ENCODE data around the gene KIAA0040. TPM values are rescaled to one million over a fixed set of nuclear protein-coding genes. Genes with fewer than 3 reads are reported as not detected.

The KIAA0040 gene
- total RNA-seq, 2 experiments from 2014 or later = 19.5 to 21.4 TPM

DNA sequence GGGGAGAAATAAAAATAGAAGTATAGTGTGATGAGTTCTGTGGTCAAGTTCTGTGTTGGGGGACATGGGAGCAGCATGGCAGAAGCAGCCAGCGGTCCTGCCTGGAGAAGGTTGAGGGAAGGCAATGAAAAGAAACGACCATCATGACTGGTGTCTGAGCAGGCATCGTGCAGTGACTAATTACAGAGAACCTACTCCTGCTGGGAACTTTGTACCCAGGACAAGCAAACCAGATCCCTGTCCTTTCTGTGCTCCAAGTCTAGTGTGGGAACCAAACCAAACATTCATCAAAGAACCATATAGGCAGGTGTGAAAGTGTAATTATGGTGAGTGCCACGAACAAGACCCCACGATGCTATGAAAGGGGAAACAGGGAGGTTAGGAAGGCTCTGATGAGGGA is 25.8 kb downstream of the KIAA0040 start:
- DNase-seq = no peak
- Mint-ChIP-seq H3K36me3 (ENCODE audit: low read depth) (peaks cover 10% of the 10 kb centered on the region), H3K9me3 (no peaks in the 10 kb centered on the region), H3K4me3 (no peak overlapping the region), H3K4me1 (ENCODE audit: low read depth) (peaks cover 30% of the 10 kb centered on the region), H3K27ac (no peak overlapping the region), H3K27me3 (ENCODE audit: low read depth) (no peaks in the 10 kb centered on the region)
- intact Hi-C loops (cut with micrococcal nuclease) = no loop called here
- CTCF ChIA-PET = no interaction called here

DNA sequence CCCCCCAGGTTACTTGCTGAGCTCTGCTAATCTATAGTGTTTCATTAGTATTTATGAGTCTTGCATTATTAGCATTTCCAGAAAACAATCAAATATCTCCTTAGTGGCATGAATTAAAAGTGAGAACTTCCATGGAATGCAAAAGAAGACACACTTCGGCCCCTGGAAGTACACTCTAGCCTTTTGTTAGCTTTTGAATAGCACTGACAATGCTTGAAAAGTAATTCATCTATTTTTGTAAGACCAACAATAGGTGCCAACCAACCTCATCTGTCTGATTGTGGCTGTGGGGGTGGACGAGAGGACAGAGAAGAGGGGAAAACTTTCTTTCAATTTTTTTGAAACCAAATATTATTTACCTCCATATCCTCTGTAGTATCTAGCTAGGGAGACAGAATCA is 27.8 kb downstream of the KIAA0040 start:
- Mint-ChIP-seq H3K36me3 (ENCODE audit: low read depth) (peaks cover 23% of the 10 kb centered on the region), H3K9me3 (no peaks in the 10 kb centered on the region), H3K27ac (no peak overlapping the region), H3K4me3 (no peak overlapping the region), H3K27me3 (ENCODE audit: low read depth) (no peaks in the 10 kb centered on the region), H3K4me1 (ENCODE audit: low read depth) (peaks cover 10% of the 10 kb centered on the region)
- no peak for DNase-seq
- intact Hi-C loops (cut with micrococcal nuclease) = no loop called here
- CTCF ChIA-PET = interaction anchor here (0.8 to 3.3 kb wide), 6 partner anchors 10 to 175 kb away, joined by 3 to 19 read pairs (median 4); no protein-coding TSS in a partner anchor

DNA sequence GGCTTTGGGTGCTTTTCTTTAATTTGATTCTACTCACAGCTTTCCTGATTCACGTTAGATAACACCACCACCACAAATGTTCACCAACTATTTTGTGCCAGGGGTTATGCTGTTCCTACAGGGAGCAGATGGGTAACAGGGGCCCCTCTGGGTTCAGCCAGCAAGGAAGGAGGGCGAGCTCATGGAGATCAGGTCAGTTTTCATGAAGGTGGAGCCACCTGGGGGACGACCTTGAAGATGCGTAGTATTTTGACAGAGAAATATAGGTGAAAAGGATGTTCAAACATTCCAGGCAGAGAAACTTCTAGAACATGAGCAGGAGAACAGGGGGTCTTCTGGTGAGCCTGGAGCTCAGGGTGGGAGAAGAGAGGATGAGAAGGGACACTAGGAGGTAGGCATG is 28.9 kb downstream of the KIAA0040 start:
- intact Hi-C loops (cut with micrococcal nuclease) = no loop called here
- Mint-ChIP-seq H3K4me1 (ENCODE audit: low read depth) (peaks cover 1% of the 10 kb centered on the region), H3K4me3 (no peak overlapping the region), H3K9me3 (no peaks in the 10 kb centered on the region), H3K36me3 (ENCODE audit: low read depth) (peaks cover 26% of the 10 kb centered on the region), H3K27me3 (ENCODE audit: low read depth) (no peaks in the 10 kb centered on the region), H3K27ac (no peak overlapping the region)
- CTCF ChIA-PET = interaction anchor here (1.2 to 3.3 kb wide), 3 partner anchors 9 to 176 kb away, joined by 4 to 19 read pairs (median 6); no protein-coding TSS in a partner anchor
- no peak for DNase-seq

DNA sequence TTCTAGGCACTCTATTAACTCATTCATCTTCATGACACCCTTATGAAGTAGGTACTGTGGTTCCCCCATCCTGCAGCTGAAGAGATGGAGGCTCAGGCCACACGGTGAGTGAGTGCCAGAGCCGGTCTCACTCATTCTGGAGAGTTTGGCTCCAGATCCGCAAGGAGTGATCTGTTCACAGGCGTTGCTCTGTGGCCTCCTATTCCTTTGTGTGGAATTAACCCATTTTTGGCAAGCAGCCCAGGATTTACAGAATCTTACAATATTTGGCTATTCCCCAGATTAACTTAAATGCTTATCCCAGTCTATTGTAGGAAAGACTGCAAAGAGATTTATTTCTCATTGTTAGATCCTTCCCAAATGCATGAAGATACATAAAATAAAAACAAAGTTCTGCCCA is 29.6 kb downstream of the KIAA0040 start:
- peaks cover 31% of the 10 kb centered on the region for H3K36me3 Mint-ChIP-seq (ENCODE audit: low read depth)
- H3K9me3 Mint-ChIP-seq = no peaks in the 10 kb centered on the region
- DNase-seq = no peak
- no peak overlapping the region for H3K27ac Mint-ChIP-seq
- intact Hi-C loops (cut with micrococcal nuclease) = no loop called here
- H3K27me3 Mint-ChIP-seq (ENCODE audit: low read depth) = no peaks in the 10 kb centered on the region
- H3K4me1 Mint-ChIP-seq (ENCODE audit: low read depth) = peaks cover 4% of the 10 kb centered on the region
- CTCF ChIA-PET = no interaction called here
- no peak overlapping the region for H3K4me3 Mint-ChIP-seq

DNA sequence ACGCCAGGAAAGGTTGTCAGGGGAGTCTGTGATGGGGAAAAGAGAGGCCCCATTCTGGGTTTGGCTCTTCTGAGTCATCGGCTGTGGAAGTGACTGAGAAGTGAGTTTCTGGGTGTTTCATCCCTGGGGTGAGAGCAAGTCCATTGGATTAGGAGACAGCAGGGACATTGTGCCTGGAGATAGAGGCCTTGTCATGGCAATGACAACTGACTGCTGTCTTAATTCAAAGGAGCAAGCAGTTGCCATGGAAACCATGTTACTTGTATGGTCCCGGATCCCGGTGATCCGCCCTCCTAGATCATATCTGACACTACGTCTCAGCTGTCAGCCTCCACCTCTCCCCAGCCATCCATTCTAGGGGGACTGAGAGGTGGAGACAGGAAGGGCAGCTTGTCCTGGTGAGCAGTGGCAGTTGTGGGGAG is 34.4 kb downstream of the KIAA0040 start:
- no peaks in the 10 kb centered on the region for H3K9me3 Mint-ChIP-seq
- CTCF ChIA-PET = interaction anchor here (1.5 to 1.8 kb wide), 2 partner anchors 9 to 159 kb away, joined by 3 to 9 read pairs; no protein-coding TSS in a partner anchor
- intact Hi-C loops (cut with micrococcal nuclease) = loop anchor here (5.0 kb wide), 1 partner anchor 49 kb away; no protein-coding TSS in a partner anchor
- peak overlapping the region; percentile 3 for H3K27ac Mint-ChIP-seq
- peaks cover 10% of the 10 kb centered on the region for H3K27me3 Mint-ChIP-seq (ENCODE audit: low read depth)
- DNase-seq = peak; percentile 28
- peaks cover 23% of the 10 kb centered on the region for H3K36me3 Mint-ChIP-seq (ENCODE audit: low read depth)
- H3K4me3 Mint-ChIP-seq = no peak overlapping the region
- peaks cover 22% of the 10 kb centered on the region for H3K4me1 Mint-ChIP-seq (ENCODE audit: low read depth)

DNA sequence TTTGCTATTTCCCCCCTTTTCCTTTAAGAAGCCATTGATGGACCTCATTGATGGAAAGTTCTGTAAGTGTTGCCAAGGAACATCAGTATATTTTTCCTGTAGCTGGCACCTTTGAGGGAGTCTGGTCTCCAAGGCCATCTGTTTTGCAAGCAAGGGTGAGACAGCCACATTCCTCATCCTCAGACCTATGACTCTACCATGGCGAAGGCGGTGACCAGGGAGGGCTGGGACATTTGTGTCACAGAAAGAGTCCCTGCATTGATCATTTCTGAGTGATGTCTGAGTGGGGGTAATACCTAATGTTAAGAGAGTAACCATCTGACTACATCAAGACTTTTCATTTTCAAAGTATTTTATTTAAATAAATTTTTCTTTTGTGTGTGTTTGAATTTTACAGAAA is 35.4 kb downstream of the KIAA0040 start:
- CTCF ChIA-PET = interaction anchor here (1.6 to 4.0 kb wide), 5 partner anchors 11 to 180 kb away, joined by 4 to 179 read pairs (median 32); no protein-coding TSS in a partner anchor
- no peaks in the 10 kb centered on the region for H3K9me3 Mint-ChIP-seq
- peak; percentile 44 for DNase-seq
- intact Hi-C loops (cut with micrococcal nuclease) = loop anchor here (5.0 kb wide), 1 partner anchor 50 kb away; no protein-coding TSS in a partner anchor
- H3K4me3 Mint-ChIP-seq = no peak overlapping the region
- H3K36me3 Mint-ChIP-seq (ENCODE audit: low read depth) = peaks cover 23% of the 10 kb centered on the region
- no peak overlapping the region for H3K27ac Mint-ChIP-seq
- peaks cover 16% of the 10 kb centered on the region for H3K27me3 Mint-ChIP-seq (ENCODE audit: low read depth)
- peaks cover 22% of the 10 kb centered on the region for H3K4me1 Mint-ChIP-seq (ENCODE audit: low read depth)

DNA sequence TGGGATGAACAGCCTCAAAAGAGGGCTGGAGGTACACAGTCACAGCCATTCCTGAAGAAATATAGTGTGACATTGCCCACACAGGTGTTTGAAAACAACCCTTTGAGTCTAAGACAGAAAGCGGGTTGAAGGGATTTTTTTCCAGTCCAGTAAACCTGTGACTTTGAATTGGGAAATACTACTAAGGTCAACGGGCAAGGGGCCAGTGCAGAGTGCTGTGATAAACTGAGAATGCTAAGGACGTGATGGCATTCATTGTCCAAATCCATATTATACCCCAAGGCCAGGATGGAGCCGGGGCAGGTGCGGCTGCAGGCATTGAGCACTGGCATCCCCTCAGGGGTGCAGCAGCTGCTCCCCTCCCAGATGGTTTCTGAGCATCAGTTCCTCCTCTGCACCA is 36.6 kb downstream of the KIAA0040 start:
- Mint-ChIP-seq H3K27me3 (ENCODE audit: low read depth) (peaks cover 21% of the 10 kb centered on the region), H3K27ac (no peak overlapping the region), H3K4me3 (no peak overlapping the region), H3K4me1 (ENCODE audit: low read depth) (peaks cover 24% of the 10 kb centered on the region), H3K36me3 (ENCODE audit: low read depth) (peaks cover 21% of the 10 kb centered on the region), H3K9me3 (no peaks in the 10 kb centered on the region)
- intact Hi-C loops (cut with micrococcal nuclease) = loop anchor here (1.0 to 5.0 kb wide), 5 partner anchors 33 to 182 kb away; no protein-coding TSS in a partner anchor
- CTCF ChIA-PET = interaction anchor here (0.7 to 4.0 kb wide), 29 partner anchors 9 to 588 kb away, joined by 3 to 179 read pairs (median 5); partner anchors contain the start of gene KIAA0040
- DNase-seq = no peak

DNA sequence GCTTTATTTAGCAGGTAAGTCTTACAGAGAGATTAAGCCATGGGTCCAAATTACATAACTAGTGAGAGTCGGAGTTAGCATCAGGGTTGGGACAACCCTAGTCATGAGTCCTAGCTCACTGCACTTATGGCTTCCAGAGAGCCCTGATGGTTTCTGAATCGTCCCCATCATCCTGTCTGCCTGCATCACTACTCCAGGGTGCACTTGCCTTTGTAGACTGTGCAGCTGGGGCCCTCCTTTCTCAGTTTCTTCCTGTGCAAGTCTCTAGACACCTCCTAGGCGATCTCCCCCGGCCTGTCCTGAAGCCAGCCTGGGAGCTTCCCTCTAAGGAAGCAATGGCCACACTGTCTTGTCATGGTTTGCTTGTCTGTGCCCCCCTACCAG is 37.1 kb downstream of the KIAA0040 start:
- peaks cover 17% of the 10 kb centered on the region for H3K36me3 Mint-ChIP-seq (ENCODE audit: low read depth)
- H3K4me1 Mint-ChIP-seq (ENCODE audit: low read depth) = peaks cover 24% of the 10 kb centered on the region
- intact Hi-C loops (cut with micrococcal nuclease) = loop anchor here (1.0 to 5.0 kb wide), 5 partner anchors 34 to 183 kb away; no protein-coding TSS in a partner anchor
- H3K27me3 Mint-ChIP-seq (ENCODE audit: low read depth) = peaks cover 24% of the 10 kb centered on the region
- no peak overlapping the region for H3K4me3 Mint-ChIP-seq
- CTCF ChIA-PET = interaction anchor here (0.7 to 4.0 kb wide), 49 partner anchors 9 to 589 kb away, joined by 3 to 179 read pairs (median 5); partner anchors contain the start of gene KIAA0040
- H3K27ac Mint-ChIP-seq = no peak overlapping the region
- no peaks in the 10 kb centered on the region for H3K9me3 Mint-ChIP-seq
- no peak for DNase-seq

DNA sequence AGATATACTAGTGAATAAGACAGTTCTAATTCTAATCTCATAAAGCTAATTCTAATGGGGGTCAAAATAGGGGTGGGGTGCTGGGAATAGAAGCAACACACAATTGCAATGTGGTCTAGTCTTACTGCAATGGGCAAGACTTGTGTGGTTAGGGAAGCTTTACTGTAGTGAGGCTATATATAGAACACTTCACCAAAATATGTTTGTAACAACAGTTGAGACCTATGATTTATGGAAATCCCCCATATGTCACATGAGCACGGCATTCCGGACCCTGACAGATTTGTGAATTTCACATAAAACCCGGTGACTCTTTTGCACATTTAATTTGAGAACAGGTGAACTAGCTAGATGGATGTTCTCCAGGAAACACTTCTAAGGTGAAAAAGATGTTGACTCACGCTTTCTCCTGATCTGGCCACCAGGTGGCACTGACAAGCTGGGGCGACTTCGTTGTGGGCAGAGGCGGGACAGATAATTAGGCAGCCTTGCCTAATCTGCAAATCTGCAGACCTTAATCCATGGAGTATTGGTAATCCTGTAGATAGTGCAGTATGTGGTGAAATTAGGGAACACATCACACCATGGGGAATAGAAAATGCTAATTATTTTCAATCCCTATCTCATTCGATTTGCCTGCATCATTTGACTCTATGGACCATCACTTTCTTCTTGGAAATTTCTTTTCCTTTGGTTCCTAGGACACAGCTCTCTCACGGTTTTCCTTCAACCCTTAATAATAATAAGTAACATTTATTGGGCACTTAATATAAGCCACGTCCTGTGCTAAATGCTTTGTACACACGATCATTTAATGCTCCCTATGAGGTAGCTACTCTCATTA is 37.7 kb downstream of the KIAA0040 start:
- H3K27ac Mint-ChIP-seq = no peak overlapping the region
- intact Hi-C loops (cut with micrococcal nuclease) = loop anchor here (1.0 to 5.0 kb wide), 7 partner anchors 34 to 1727 kb away; partner anchors contain the start of gene TNR
- peak; percentile 87 for DNase-seq
- peaks cover 11% of the 10 kb centered on the region for H3K36me3 Mint-ChIP-seq (ENCODE audit: low read depth)
- CTCF ChIA-PET = interaction anchor here (0.6 to 4.0 kb wide), 57 partner anchors 9 to 1032 kb away, joined by 3 to 179 read pairs (median 4); partner anchors contain the start of gene KIAA0040
- no peak overlapping the region for H3K4me3 Mint-ChIP-seq
- peaks cover 24% of the 10 kb centered on the region for H3K4me1 Mint-ChIP-seq (ENCODE audit: low read depth)
- H3K9me3 Mint-ChIP-seq = no peaks in the 10 kb centered on the region
- peaks cover 25% of the 10 kb centered on the region for H3K27me3 Mint-ChIP-seq (ENCODE audit: low read depth)

DNA sequence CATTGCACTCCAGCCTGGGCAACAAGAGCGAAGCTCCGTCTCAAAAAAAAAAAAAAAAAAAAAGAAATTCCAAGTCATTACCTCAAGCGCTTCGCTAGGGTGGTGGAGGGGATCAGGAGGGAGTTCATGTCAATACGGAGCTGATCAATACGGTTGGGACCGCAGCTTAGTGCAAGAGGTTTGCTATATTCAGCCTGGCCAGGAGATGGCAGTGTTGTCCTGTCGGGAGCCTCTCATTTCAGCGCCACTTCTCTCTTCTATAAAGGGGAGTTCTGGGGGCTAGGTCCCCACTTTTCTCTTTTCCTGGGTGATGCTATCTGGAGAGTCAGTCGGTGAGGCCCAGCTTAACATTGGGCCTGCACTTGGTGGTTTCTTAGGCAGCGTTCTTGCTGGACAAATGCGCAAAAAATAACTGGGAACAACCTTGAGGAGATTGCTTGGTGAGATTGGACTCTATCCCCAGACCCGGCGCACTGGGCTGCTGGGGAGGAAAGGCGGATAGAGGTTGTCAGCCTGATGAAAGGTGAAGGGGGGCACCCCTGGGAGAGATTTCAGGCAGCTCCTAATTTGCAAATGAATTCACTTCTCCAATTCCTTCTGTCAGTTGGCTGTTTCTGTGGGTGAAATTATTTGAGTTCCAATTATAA is 40.4 kb downstream of the KIAA0040 start:
- Mint-ChIP-seq H3K36me3 (ENCODE audit: low read depth) (no peaks in the 10 kb centered on the region), H3K27ac (no peak overlapping the region), H3K9me3 (no peaks in the 10 kb centered on the region), H3K4me1 (ENCODE audit: low read depth) (peaks cover 13% of the 10 kb centered on the region), H3K27me3 (ENCODE audit: low read depth) (peaks cover 27% of the 10 kb centered on the region), H3K4me3 (no peak overlapping the region)
- CTCF ChIA-PET = interaction anchor here (0.6 to 5.4 kb wide), 64 partner anchors 9 to 1164 kb away, joined by 3 to 261 read pairs (median 4); partner anchors contain the start of gene MRPS14
- DNase-seq = peak; percentile 78
- intact Hi-C loops (cut with micrococcal nuclease) = loop anchor here (1.0 to 5.0 kb wide), 6 partner anchors 123 to 1730 kb away; partner anchors contain the start of gene TNR

DNA sequence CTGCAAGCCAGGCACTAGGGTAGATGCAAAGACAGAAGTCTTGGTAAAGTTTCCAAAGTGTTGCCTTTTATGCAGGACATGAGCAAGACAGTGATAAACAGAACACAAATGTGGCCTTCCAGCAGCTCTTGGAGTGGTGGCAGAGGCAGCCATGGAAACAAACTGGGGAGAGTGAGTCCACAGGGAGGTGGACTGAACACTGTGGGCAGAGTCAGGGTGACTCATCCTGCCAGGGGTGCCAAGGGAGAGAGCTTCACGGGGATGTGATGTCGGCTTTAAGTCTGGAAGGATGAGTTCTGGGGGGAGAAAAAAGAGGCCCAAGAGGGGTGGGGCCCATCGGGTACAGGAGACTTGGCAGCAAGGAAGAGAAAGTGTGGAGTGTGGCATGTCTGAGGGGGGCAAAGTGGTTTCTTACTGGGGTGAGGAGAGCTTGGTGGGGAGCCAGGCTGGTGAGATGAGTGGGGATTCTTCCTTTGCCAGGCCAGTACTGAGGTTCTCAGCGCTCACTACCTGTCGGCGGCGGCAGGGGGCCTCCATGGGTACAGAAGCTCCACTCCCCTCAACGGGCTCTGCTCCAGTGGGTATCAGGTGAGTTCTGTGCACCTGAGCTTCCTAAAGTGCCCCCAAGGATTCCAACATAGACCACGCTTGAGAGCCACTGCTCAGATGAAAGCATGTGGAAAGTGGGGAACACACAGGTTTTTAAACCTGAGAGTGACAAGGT is 41.8 kb downstream of the KIAA0040 start:
- Mint-ChIP-seq H3K27ac (no peak overlapping the region), H3K36me3 (ENCODE audit: low read depth) (no peaks in the 10 kb centered on the region), H3K4me3 (no peak overlapping the region), H3K27me3 (ENCODE audit: low read depth) (peaks cover 30% of the 10 kb centered on the region), H3K4me1 (ENCODE audit: low read depth) (peaks cover 14% of the 10 kb centered on the region), H3K9me3 (no peaks in the 10 kb centered on the region)
- CTCF ChIA-PET = interaction anchor here (0.7 to 5.4 kb wide), 30 partner anchors 9 to 673 kb away, joined by 3 to 261 read pairs (median 5); partner anchors contain the start of gene MRPS14
- DNase-seq = no peak
- intact Hi-C loops (cut with micrococcal nuclease) = loop anchor here (2.0 to 5.0 kb wide), 3 partner anchors 330 to 1732 kb away; partner anchors contain the start of gene TNR

Data from activated naive CD4-positive, alpha-beta T cell treated with anti-CD3 and anti-CD28 coated beads for 36 hours (primary cell).